ENCODE measurements around the gene ADAM10. TPM values are rescaled to one million over a fixed set of nuclear protein-coding genes. Genes with fewer than 3 reads are reported as not detected.

The ADAM10 gene
- total RNA-seq, 1 donor from 2014 or later = 106 TPM

DNA sequence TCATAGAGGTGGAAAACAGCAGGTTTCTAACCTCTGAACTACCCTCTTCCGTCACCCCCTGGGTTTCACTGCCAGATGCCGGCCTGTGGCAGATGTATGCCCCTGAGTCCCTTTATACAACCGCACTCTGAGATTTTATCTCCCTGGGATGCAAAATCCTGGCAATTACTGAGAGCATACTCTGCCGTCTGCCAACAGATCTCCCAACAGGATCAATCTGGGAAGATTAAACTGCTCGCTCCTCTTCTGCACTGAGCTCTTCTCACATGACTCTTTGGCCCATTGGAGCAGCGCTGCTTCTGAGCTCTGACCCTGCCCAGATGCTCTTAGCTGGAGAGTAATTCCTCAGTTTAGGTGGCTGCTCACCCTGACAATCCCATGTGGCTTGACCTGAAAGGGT, 184.5 kb downstream of the ADAM10 start:
- H3K4me3 ChIP-seq (ENCODE audit: low read depth, low read length) = no peak overlapping the region
- DNase-seq (ENCODE audit: low read depth) = no peak
- TF ChIP-seq, protein P1, sequence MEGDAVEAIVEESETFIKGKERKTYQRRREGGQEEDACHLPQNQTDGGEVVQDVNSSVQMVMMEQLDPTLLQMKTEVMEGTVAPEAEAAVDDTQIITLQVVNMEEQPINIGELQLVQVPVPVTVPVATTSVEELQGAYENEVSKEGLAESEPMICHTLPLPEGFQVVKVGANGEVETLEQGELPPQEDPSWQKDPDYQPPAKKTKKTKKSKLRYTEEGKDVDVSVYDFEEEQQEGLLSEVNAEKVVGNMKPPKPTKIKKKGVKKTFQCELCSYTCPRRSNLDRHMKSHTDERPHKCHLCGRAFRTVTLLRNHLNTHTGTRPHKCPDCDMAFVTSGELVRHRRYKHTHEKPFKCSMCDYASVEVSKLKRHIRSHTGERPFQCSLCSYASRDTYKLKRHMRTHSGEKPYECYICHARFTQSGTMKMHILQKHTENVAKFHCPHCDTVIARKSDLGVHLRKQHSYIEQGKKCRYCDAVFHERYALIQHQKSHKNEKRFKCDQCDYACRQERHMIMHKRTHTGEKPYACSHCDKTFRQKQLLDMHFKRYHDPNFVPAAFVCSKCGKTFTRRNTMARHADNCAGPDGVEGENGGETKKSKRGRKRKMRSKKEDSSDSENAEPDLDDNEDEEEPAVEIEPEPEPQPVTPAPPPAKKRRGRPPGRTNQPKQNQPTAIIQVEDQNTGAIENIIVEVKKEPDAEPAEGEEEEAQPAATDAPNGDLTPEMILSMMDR (conservative IDR thresholded peaks at IDR 0.05; ENCODE audit: low read depth, low read length) = no peak

DNA sequence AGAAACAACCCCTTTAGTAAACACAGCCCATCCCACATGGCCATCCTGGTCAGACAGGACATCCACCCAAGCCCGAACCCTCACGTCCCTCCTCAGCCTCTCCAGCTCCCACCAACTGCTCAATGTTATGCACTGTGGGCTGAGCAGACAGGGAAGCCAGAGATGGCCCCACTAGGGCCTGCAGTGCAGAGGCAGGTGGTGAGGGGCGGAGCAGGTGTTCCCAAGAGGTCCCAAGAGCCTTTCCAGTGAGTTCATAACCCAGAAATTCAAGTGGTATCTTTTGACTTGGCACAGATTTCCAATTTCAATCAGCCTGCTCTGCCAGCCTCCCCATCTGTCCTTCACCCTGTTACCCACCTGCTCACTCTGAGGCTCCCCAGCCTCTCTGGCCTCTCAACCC, 187.4 kb downstream of the ADAM10 start:
- no peak overlapping the region for H3K4me3 ChIP-seq (ENCODE audit: low read depth, low read length)
- DNase-seq (ENCODE audit: low read depth) = no peak
- TF ChIP-seq, protein P1 (conservative IDR thresholded peaks at IDR 0.05; ENCODE audit: low read depth, low read length) = no peak

DNA sequence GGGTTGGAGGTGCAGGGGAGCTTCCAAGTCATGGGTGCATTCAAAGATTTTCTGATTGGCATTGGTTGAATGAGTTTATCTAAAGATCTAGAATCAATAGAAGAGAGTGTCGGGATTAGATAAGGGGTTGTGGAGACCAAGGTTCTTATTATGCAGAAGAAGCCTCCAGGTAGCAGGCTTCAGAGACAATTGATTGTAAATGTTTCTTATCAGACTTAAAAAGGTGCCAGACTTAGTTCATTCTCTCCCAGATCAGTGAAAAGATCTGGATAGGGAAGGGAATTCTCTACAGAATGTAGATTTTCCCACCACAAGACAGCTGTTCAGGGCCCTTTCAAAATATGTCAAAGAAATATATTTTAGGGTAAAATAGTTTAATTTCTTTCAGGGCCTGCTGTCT, 188.2 kb downstream of the ADAM10 start:
- H3K4me3 ChIP-seq (ENCODE audit: low read depth, low read length) = no peak overlapping the region
- TF ChIP-seq, protein P1 (conservative IDR thresholded peaks at IDR 0.05; ENCODE audit: low read depth, low read length) = no peak
- no peak for DNase-seq (ENCODE audit: low read depth)

DNA sequence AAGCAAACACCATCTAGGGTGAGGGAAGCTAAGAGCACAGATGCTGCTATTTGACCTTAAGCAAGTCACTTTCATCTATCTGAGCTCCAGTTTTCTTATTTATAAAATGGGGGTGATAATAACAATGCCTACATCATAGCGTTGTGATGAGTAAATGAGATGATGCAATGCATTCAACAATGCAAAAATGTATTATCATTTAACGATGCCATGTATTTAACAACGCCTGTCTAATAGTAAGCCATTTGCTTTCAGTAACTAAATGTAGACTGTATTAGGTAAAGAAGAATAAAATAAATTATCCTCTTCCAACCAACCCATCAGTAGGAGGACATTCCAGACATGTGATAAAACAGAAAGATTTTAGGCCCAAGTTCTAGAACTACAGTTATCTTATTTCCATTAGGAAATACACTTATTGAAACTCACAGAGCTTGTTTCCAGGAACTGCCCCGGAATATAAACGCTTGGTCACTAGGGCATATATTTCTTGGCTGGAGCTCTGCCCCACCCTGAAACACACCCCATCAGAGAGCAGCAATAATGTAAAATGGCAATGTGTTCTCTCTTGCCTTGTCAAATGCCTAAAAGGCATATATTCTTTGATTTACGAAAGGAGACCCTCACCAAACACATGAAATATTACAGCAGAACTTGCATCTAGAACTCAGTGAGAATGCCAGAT, 189.5 kb downstream of the ADAM10 start:
- DNase-seq (ENCODE audit: low read depth) = no peak
- H3K4me3 ChIP-seq (ENCODE audit: low read depth, low read length) = no peak overlapping the region
- TF ChIP-seq, protein P1 (conservative IDR thresholded peaks at IDR 0.05; ENCODE audit: low read depth, low read length) = no peak

DNA sequence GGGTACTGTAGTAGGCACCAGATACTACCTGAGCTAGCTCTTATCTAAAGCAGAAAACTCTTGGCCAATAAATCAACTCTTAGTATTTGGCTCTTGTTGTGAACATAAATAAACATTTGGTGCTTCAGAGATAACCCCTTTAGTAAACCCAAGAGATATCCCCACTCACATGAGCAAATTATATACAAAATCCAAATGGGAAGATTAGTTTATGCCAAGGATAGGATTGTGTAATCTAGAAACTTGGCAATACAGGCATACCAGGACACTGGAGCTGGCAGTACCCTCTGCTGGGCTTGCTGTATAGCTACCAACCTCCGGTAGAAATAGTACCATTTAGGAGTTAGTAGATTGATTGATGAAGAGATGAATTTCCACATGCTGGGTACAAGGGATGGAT, 190.7 kb downstream of the ADAM10 start:
- TF ChIP-seq, protein P1 (conservative IDR thresholded peaks at IDR 0.05; ENCODE audit: low read depth, low read length) = no peak

DNA sequence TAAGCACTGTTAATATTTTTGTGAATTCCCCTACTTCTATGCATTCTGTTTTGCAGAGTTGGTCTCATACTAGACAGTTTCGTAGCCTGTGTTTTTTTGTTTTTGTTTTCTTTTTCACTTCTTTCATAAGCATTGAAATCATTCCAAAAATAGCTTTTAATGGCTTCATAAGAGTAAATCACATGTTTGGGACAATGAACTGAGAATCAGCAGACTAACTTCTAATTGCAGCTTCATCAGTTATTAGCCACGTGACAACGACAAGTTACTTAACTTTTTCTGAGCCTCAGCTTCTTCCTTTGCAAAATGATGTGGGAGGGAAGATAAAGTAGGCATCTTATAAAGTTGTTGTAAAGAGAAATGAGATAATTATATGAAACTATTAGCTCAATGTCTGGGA, 193.0 kb downstream of the ADAM10 start:
- DNase-seq (ENCODE audit: low read depth) = no peak
- H3K4me3 ChIP-seq (ENCODE audit: low read depth, low read length) = no peak overlapping the region
- TF ChIP-seq, protein P1 (conservative IDR thresholded peaks at IDR 0.05; ENCODE audit: low read depth, low read length) = no peak

More for the DNA sequence above, 190.7 kb downstream of the ADAM10 start:
- no peak overlapping the region for H3K4me3 ChIP-seq (ENCODE audit: low read depth, low read length)
- DNase-seq (ENCODE audit: low read depth) = no peak

DNA sequence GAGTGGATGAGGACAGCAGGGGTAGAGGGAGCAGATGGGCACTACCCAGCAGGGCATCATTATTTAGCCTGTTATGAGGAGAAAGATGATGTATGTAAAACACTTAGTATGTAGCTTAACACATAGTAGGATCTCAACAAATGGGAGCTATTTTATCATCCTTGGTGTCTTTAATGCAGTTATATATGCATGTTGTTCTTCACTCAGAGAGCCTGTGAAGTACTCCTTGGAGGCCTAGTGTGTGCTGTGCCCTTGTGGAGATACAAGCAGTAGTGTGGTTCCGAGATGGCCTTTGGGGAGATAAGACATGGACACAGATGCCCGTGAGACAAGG, 193.5 kb downstream of the ADAM10 start:
- no peak for DNase-seq (ENCODE audit: low read depth)
- no peak overlapping the region for H3K4me3 ChIP-seq (ENCODE audit: low read depth, low read length)
- TF ChIP-seq, protein P1 (conservative IDR thresholded peaks at IDR 0.05; ENCODE audit: low read depth, low read length) = no peak

Data from epithelial cell of proximal tubule (primary cell).